ENCODE results near the gene TBXT. TPM values are rescaled to one million over a fixed set of nuclear protein-coding genes. Genes with fewer than 3 reads are reported as not detected.

The TBXT gene
- total RNA-seq, 1 experiment from 2014 or later, result 0.31 TPM

- peak overlapping the region; percentile 93 for H3K4me2 ChIP-seq (ENCODE audit: insufficient read depth, insufficient read length, low read length)
- peak overlapping the region; percentile 66 to 91 for H3K4me3 Mint-ChIP-seq
Observed at GRCh38 chr6:166168616-166169548, 1.2 kb upstream of the TBXT start.

More at GRCh38 chr6:166168616-166169548, 1.2 kb upstream of the TBXT start:
- Histone ChIP-seq H3K79me2 (ENCODE audit: insufficient read depth, low read length) (no peaks in the 10 kb centered on the region), H2AFZ (ENCODE audit: low read length) (no peak overlapping the region), H3K4me1 (ENCODE audit: insufficient read depth, low read length) (no peaks in the 10 kb centered on the region; the same call in 1 of the 2 replicates), H3K56ac (ENCODE audit: insufficient read length, low read depth, low read length) (no peak overlapping the region), H3K27me3 (ENCODE audit: insufficient read depth, low read length) (peaks cover 81% of the 10 kb centered on the region), H4K8ac (replicated peaks; ENCODE audit: insufficient read length, low read depth, low read length) (no peak overlapping the region), H3K9ac (ENCODE audit: extremely low read depth, insufficient read length, low read length) (no peak overlapping the region), H3K9me3 (ENCODE audit: control insufficient read depth, low read depth, low read length) (no peaks in the 10 kb centered on the region), H2BK5ac (ENCODE audit: insufficient read length, low read length) (no peak overlapping the region), H3K18ac (ENCODE audit: insufficient read length, low read depth, low read length) (no peak overlapping the region), H4K5ac (ENCODE audit: insufficient read length, low read depth, low read length) (no peak overlapping the region), H3K23ac (ENCODE audit: insufficient read length, low read depth, low read length) (no peak overlapping the region), H2BK15ac (ENCODE audit: low read depth, low read length) (no peak overlapping the region), H3K79me1 (ENCODE audit: insufficient read depth, low read depth, low read length, poor library complexity, severe bottlenecking) (no peaks in the 10 kb centered on the region), H3K14ac (ENCODE audit: insufficient read depth, low read length) (no peak overlapping the region), H4K91ac (ENCODE audit: insufficient read length, low read depth, low read length) (no peak overlapping the region), H3T11ph (ENCODE audit: low read length) (no peak overlapping the region), H2BK20ac (ENCODE audit: low read depth, low read length, poor library complexity, severe bottlenecking) (no peak overlapping the region), H2BK120ac (ENCODE audit: low read depth, low read length, poor library complexity, severe bottlenecking) (no peak overlapping the region), H2BK12ac (ENCODE audit: insufficient read length, low read depth, low read length) (no peak overlapping the region), H4K20me1 (ENCODE audit: control insufficient read depth, insufficient read depth, insufficient read length) (no peaks in the 10 kb centered on the region), H3K27ac (ENCODE audit: insufficient read length, low read depth, low read length) (no peak overlapping the region), H3K4ac (ENCODE audit: low read depth, low read length) (no peak overlapping the region), H3K23me2 (ENCODE audit: insufficient read length, low read depth, low read length, poor library complexity, severe bottlenecking) (peaks cover 30% of the 10 kb centered on the region), H2AK5ac (ENCODE audit: insufficient read length, low read length) (no peak overlapping the region)
- no peak for TF ChIP-seq CTCF (conservative IDR thresholded peaks at IDR 0.05)
- Mint-ChIP-seq H3K27ac (no peak overlapping the region), H3K36me3 (ENCODE audit: insufficient read depth in 1 of 3, low read depth in 3 of 3) (peaks cover 0 to 1% (median 0%) of the 10 kb centered on the region in 3 experiments; a peak in 1 of 7 replicates), H3K9me3 (peaks cover 0 to 4% of the 10 kb centered on the region in 2 experiments; a peak in 1 of 5 replicates), H3K4me1 (peaks cover 25 to 37% of the 10 kb centered on the region in 2 experiments), H3K27me3 (ENCODE audit: low read depth) (peaks cover 40% of the 10 kb centered on the region)
- no CpG with 5 or more reads among the region's 65 CpGs for WGBS (ENCODE audit: extremely low coverage, insufficient read length, low lambda C conversion rate)
- no peak for DNase-seq
